GM18868 (cell line): Measurements from ENCODE around the gene SYTL3.

Experiments used
- ATAC-seq: cut with Tn5 transposase; IDR thresholded peaks from one replicate; pipeline ENCODE4 v1.9.1; 2021; ENCODE audit warnings: mild to moderate bottlenecking, moderate library complexity; ENCODE audit not compliant: unreplicated experiment

The SYTL3 gene

DNA sequence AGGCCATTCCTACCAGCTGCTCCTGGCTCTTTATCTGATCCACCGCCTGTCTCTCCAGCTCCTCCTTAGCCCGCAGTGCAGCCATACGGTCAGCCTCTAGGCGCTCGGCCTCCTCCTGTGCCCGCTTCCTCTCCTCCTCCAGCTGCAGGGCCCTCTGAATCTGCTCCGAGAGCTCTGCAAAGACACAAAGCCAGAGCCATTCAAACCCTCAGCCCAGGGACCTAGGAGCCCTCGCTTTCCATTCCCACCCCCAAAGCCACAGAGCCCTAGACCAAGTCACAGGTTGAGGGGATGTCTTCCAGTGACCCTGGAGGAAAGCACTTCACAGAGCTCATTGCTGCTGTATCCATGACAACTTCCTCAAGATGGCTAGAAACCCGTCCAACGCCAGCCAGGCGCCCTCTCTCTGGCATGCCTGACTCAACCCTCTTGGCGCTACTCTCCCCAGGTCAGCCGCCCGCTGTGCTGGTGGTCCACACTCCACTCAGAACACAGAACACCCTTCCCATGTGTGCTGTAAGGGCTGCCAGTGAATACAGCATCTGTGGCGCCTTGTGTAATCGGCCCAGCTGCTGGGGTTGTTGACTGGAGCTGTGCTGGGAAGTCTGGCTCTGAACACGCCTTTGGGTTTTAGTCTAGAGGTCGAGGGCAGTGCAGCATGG, 120.0 kb downstream of the SYTL3 start:
- ATAC-seq, result no peak

DNA sequence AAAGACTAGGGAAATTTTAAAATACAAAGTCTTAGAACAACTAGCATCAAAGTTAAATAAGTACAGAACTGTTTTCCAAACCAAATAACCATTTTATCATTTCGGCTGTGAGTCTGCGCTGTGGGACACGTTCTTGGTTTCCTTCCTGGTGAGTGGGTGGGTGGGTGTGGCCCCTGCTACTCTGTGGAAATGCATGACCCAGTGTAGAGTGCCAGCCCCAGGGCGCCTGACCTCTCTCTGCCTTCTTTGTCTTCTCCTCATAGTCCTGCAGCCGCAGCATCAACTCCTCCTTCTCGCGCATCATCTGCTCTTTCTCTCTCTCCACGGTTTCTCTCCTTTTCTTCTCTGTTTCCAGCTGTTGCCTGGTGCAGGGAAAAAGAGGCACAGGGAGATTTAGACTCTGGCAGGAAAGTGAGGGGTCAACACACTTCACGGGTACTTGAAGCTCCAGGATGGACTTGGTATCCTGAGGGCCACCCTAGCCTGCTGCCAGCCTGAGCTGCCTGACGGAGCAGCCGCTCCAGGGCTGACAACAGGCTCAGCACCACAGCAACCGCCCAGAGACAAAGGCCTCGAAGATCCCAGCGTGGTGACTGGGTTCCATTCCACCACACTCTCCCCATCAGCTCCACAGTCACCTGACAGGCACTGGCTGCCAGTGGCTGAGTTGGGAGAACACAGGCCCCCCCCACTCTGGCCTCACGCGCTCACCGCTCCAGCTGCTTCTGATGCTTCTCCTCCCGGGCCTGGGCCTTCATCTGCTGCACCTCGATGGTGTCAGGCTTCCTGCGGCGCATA, 120.9 kb downstream of the SYTL3 start:
- ATAC-seq, result no peak

DNA sequence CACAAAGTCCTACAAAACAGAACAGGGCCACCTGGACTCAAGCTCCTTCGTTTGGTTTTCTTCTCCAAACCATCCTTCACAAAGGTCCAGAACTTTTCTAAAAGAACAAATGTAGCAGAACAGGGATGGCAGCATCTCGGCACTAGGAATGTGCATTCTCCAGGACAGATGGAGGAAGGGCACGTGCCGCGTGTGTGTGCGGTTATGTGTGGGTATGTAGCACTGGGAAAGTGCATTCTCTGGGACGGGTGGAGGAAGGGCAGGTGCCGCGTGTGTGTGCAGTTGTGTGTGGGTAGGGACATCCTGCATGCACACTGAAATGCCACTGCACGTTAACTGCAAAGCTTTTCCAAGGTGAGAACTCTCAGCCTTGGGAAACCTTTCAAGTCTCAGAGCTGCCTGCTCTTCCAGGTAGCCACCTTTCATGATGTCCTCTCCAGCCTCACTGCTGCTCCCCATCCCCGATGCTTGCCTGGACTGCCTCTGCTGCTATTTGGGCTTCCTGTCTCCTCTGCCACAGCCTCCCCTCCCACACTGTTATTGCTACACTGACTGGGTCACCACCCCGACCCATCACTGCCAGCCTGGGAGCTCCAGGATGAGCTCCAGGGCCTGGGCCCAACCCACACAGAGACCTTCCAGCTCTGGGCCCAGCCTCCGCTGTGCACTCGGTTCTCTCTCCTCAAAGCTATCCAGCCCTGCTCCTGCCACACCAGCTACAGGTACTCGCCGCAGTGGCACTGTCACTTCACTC, 121.7 kb downstream of the SYTL3 start:
- ATAC-seq, result no peak

DNA sequence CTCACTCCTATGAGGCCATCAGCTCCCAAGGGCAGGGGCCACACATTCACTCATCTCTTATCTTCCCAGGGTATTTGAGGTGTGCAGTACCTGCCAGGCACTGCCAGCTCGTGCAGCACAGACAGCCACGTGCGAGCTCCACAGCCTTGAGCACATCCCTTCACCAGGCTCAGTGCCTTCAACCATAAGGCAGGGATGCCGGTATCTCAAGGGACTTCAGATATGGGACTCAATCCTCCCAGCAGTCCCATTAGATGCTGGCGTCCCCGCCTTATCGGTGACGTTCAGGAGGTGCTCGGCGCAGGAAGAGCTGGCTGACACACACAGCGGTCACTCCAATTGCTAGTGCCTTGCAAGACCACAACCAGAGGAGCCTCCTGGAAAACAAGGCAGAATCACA, 122.3 kb downstream of the SYTL3 start:
- ATAC-seq, result no peak

DNA sequence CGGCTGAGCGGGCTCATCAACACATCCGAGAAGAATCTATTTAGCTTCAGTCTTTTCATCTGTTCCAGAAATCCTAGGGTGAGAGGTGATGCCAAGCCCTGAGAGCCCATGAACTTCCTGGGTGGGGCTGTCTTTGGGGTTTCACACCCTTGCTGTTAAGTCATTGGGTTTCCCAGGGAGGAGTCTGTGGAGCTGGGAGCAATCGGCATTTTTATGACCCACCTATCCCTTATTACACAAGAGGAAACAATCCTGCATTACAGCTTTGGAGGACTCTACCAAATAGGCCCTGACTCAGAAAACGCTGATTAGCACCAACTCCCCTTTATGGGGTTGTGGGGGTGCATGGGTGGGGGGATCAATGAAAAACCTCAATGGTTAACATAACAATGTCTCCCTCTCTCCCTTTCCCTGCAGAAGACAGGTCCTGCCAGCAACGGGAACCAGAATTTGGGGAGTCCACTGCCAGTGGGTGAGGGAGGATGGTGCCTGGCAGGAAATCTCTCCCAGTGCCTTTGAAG, 123.1 kb downstream of the SYTL3 start:
- ATAC-seq, result no peak

DNA sequence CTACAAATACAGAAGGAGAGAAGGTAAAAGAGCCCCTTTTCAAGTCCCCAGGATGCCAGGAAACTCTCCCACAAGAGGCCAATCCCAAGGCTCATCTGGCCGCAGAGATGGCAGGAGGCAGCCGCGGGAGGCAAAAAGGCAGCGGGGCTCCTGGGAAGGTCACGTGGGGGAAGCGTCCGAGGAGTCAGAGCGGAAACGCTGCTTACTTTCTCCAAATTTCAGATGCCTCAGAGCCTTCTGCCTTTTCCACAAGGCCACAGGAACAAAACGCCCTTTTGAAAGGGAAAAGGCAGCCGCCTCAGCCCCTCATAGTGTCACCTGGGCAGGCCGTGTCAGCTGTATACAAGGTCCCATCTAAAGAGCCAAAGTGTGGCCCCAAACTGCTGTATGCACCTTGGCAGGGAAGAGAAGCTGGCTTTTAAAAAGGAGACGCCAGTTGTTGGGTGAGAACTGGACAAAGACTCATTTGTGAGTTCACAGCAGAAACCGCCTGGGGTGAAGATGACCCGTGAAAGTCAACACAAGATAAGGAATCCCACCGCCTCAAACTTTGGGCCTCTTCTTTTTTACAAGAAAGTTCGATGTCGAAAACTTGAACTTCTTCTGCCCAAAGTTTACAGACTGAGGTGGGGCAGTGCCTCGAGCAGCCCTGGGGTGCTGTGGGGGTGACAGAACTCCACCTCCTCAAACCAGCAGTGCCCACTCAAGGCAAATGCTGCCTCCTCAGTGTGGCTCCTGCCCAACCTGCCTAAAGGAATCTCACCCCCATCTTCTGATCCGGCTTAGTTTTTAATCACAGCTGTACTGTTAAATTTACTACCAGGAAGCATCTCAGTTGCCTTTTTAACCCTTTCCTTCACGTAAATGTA, 124.0 kb downstream of the SYTL3 start:
- ATAC-seq, result no peak

DNA sequence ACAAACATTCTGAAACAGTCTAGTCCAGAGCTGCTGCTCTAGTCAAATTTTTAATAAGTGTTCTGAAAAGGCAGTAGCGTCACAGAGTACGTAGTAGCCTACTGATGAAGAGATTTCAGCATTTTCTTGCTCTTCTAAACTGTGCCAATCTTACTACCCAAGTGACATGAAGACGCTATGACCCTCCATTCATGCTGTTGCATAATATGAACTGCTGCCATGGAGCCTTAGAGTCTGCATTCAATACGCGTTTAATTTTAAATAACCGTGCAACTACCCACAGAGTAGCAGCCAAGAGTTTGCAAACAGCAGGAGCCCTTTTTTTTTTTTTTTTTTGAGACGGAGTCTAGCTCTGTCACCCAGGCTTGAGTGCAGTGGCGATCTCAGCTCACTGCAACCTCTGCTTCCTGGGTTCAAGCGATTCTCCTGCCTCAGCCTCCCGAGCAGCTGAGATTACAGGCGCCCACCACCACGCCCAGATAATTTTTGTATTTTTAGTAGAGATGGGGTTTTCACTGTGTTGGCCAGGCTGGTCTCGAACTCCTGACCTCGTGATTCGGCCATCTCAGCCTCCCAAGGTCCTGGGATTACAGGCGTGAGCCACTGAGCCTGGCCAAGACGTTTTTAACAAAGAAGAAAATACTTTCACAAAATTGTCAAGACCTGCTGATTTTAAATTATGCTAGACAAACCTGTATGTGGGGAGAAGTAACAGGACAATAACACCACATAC, 125.0 kb downstream of the SYTL3 start:
- ATAC-seq, result no peak

DNA sequence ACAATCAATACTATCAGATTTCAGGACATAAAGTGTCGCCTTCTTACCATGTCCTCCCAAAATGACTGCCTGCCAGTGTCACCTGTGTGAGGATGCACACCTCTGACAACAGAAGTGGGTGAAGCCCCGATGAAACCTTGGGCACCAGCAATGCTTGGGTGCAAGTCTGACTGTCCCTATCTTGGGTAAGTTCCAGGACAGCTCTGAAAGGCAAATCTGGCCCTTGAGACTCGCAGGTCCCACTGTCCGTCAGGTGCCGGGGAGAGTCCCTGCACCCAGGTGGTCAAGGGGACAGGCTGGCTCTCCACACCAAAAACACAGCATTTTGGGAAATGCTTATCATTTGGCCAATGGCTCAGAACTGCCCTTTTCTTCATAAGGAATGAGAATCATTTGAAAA, 126.0 kb downstream of the SYTL3 start:
- ATAC-seq, result no peak

DNA sequence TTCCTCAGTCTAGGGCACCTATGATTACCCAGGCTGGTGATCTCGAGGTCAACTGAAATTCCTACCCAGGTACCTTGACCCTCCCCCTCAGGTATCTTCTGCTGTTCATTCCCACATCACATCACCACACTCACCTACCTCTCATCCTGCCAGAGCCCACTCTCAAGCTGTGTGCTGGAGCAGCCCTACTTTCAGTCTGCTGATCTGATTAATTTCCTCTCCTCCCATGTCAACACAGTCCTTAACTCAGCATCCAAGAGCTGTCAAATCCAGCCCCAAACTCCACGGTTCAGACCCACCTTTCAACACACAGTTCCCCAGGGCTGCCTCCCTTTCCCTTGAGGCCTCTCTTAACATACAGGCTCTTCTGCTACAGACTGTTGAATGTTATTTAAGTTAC, 126.9 kb downstream of the SYTL3 start:
- no peak for ATAC-seq

DNA sequence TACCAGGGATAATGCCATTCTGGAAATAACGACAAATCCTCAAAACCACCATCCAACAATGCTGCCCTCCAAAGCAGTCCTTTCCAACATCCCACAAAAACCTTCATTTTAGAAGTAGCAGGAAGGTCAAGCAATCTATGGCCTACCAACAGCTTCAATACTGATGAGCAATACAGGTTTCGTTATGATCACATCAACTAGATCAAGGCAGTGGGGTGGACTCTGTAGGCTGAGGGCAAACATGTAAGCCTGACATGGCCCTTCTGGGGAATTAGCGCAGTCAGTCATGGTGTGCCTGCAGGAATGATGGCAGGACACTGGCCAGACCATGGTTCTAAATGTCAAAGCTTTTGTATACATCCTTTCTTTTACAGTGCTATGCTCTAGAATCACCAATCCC, 127.7 kb downstream of the SYTL3 start:
- ATAC-seq, result no peak

DNA sequence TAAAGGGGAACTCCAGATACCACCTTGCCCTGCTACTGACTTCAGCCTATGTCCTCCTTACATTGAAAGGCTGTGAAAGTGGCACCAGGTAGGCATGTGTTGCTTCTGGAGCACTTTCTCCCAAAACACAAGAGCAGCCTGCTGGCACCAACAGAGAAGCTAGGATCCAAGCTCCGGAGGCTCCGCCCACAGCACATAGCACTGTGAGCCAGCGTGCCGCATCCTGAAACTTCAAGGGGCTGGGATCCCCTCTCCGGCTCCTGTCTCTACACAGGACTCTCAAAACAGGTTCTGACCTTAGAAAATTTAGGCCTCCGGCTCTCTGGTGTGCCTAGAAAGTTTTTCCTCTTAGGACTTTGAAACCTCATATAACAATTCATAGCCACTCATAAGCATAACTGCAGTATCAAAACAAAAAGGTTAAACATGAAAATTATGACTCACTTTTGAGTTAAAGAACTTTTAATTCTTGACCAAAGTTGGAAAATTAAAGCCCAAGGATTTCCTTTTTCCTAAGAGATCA, 128.2 kb downstream of the SYTL3 start:
- ATAC-seq, result no peak

DNA sequence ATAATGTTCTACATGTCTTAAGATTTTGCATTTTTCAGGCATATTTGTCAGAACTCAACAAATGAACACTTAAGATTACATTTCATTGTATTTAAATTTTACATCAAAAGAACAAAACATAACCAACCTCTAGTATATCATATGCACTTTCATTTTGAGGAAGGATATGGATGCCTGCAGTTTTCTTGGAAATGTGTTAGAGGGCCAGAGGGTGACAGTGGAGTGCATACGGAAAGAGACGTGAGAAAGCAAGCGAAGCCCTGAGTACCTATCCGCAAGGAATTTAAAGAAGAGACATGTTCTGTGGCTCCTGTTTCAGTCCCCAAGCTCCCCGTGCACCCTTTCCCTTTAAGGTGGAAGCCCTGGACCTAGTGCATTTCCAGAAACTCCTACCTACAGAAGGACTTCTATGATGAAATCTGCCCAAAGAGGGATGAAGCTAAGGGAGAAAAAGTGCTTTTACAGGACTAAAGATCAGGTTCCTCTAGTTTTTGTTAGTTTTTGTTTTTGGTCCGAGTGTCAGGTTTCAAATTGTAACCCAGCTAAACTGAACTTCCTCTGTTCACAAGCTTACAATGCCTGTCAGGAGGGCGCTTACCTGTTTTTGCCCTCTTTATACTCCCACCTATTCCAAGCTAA, 130.5 kb downstream of the SYTL3 start:
- no peak for ATAC-seq

DNA sequence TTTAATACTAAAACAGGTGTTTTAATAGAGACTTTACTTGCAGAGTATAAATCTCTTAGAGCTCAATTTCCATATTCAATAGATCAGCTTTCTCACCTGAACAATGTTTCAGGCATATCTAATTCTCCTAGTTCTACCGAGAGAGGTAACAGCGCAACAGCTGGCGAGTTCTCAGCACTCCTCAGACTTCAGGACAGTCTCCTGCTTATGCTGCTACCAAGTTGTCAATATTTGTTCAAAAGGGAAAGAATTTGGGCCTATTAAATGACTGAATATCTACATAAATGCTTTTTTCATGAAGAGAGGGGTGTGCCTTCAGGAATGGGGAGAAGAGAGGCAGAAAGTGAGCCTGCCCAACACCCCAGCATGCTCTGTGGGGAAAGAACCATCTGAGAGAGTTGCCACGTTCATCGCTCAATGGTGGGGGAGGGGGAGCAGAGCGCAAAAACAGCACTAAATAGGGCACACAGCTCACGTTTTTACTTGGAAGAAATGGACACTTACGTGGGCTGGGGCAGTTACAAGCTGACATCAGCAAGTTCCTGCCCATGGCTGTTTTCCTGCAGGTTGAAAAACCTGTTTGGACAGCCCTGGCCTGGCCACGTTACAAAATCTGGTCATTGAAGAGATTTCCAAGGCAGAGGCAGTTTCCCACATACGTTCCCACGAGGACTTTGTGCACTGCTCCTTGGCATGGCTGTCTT, 131.3 kb downstream of the SYTL3 start:
- no peak for ATAC-seq

DNA sequence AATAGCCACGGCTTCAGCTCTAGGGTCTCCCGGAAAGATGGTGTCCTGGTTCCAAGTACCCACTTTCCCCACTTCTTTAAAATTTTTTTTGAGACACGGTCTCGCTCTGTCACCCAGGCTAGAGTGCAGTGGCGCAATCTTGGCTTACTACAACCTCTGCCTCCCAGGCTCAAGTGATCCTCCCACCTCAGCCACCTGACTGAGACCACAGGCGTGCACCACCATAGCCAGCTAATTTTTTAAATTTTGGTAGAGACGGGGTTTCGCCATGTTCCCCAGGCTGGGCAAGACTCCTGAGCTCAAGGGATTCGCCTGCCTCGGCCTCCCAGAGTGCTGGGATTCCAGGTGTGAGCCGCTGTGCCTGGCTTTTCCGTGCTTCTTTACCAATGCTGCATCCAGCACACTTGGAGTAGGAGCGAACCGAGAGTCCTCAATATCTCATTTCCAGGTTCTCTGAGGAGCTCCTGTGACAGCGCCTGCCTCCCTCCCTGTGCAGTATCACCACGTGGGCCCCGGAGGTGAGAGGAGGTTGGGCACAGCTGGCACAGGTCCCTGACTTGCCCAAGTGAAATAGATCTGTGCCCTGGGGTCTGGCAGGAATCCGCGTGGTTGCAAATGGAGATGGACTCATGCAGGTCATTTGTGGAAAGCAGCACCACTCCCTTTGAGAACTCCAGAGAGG, 132.0 kb downstream of the SYTL3 start:
- ATAC-seq, result no peak

DNA sequence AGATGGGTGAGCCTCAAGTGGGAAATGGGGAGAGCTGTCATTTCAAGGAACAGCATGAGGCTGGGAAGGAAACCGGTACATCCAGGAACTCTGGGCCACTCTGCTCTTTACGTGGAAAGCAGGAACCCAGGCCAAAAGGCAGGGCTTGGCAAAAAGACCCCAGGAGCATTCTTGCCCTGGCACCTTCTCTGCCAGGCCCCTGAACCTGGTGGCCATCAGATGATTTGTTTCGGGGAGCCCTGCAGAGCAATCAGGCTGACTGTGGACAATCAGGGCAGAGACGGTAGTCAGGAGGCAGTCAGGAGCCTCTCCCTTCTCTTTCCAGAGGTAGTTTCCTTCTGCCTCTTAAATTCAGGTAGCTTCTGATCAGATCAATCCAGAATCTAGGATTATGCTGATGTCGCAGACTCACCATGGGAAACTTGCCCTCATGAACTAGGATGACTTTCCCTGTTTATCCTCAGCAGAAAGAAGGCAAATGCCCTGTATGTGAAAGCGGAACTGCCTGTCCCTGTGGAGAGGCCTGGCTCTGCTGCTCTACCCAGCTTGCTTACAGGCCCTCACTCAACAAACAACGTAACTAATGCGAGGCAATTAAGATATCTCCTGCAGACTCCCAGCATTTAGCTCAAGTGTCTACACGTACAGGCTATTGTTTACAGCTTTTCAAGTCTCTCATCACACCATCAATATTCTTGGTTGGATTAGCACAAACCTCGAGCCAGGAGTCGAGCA, 132.7 kb downstream of the SYTL3 start:
- no peak for ATAC-seq

DNA sequence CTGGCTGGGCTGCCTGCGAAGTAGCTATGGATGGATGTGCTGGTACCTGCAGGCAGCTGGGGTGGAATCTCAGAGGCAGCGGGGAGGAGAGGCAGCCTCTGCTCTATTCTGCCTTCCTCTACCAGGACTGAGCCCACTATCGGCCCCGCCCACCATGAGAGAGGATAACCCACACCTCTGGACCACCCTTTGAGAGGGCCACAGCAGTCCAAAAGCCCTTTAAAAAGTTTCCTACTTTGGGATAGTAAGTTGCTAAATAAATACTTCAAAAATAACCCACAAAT, 133.3 kb downstream of the SYTL3 start:
- ATAC-seq, result no peak

DNA sequence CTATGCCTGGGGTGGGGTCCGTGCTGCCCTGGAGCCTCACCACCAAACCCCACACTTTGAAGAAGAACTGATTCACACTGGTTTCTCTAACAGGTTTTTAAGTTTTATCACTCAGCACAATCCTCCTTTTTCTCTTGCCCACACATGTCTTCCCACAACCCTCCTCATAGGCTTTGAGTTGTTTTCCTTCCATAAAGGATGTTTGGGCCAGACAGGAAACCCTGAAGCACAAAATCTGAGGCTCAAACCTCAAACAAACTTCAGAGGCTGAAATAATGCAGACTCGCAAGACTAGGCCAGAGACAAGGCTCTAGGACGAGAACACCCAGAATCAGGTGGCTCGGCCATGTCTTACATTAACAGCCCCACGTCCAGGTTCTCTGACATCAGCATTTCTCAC, 134.0 kb downstream of the SYTL3 start:
- no peak for ATAC-seq

DNA sequence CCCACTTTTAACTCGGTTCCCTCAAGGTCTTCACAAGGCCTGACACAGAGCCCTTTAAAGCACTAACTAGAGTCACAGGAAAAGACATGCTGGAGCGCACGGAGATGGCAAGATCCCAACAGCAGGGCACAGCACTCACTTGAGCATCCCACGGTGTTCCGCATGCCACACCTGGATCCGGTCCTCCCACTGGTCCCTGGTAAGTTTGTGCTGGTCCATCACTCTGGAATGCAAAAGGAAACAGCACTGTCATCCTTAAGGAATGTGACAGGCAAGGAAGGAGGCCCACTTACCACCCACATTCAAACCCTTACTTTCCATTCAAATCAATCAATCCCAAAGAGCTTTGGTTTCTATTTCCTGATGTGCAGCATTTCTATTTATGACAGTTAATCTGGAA, 134.7 kb downstream of the SYTL3 start:
- no peak for ATAC-seq
